LNCaP clone FGC (cell line): Measurements from ENCODE around the gene TAS2R9.
"Not testable (repeated sequence)": the region's sequence is repeated elsewhere in the genome, so short reads cannot be mapped to it uniquely, and the experiment has no call there.

Source experiments
- DNase-seq: peaks from one replicate; pipeline ENCODE4 v3.0.0-alpha.2; 2011; ENCODE audit warnings: low read depth
- H3K4me3 ChIP-seq: 2 replicates; pipeline ENCODE4 v1.5.1; 2011; ENCODE audit warnings: mild to moderate bottlenecking, low read depth, low read length, control low read depth
- TF ChIP-seq, protein P1 (sequence below): IDR thresholded peaks from 2 replicates; pipeline ENCODE4 v1.5.1; 2012; ENCODE audit warnings: mild to moderate bottlenecking; ENCODE audit not compliant: control insufficient read depth, insufficient read depth; ENCODE audit errors: extremely low read depth

Gene TAS2R9

DNA sequence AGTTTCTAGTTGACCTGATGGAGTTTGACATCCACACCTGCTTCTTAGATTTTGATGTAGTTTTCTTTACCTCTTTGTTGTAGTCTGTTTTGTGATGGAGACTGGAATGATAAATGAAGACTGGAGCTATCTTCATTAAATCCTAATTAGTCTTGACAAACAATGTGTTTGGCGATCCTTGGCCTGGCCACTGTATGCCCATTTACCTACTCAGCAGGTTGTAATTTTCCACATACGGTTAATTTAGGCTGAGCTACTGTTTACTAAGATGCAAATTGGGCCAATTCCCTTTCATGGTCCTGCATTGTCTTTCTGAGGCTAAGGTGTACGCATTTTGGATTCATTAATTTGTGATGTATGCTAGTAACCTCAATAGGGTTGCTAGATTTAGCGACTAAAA is 7.4 kb downstream of the TAS2R9 start, which contains the start of gene TAS2R7:
Gene TAS2R7, minus strand, starts transcription at position 41 of the 400 bp plus-strand sequence. CDS start 57 bp downstream, outside the sequence.
- TF ChIP-seq, protein P1, sequence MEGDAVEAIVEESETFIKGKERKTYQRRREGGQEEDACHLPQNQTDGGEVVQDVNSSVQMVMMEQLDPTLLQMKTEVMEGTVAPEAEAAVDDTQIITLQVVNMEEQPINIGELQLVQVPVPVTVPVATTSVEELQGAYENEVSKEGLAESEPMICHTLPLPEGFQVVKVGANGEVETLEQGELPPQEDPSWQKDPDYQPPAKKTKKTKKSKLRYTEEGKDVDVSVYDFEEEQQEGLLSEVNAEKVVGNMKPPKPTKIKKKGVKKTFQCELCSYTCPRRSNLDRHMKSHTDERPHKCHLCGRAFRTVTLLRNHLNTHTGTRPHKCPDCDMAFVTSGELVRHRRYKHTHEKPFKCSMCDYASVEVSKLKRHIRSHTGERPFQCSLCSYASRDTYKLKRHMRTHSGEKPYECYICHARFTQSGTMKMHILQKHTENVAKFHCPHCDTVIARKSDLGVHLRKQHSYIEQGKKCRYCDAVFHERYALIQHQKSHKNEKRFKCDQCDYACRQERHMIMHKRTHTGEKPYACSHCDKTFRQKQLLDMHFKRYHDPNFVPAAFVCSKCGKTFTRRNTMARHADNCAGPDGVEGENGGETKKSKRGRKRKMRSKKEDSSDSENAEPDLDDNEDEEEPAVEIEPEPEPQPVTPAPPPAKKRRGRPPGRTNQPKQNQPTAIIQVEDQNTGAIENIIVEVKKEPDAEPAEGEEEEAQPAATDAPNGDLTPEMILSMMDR: no peak
- H3K4me3 ChIP-seq: no peak within 1 kb of the TSS
- DNase-seq: no peak

DNA sequence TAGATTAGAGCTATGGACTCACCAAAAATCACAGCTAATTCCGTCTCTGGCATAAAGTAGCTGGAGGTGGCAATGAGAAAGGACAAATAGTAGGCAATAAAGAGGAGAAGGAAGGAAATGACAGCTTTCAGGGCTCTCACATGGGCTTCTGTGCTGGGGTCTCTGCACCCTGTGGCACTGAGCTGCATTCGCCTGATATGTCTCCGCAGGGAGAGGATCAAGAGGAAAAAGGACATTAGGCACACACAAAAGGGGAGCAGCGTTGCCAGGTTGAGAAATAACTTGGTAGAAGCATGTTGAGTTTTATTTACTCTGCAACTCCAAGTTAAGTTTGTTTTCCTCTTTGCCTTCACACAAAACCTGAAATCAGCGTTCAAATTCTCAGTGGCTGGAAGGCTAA is 8.2 kb downstream of the TAS2R9 start:
- DNase-seq: no peak
- TF ChIP-seq, protein P1: no peak

DNA sequence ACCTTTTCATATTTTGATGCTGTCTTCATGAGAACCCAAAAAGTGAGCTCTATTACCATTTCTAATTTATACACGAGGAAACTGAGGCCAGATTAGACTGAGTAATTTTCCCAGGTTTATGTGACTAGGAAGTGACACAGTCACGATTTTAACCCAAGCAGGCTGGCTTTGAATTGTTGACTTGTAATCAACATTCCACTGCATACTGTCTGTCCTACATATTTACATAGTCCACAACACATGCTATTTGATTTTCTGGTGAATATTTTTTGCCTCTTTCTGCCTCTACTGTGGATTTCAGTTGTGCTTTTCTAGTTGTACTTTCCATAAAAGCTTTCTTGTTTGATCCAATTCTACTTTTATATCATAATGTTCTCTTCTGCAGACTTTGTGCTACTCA is 15.7 kb downstream of the TAS2R9 start:
- TF ChIP-seq, protein P1: no peak
- H3K4me3 ChIP-seq: no peak overlapping the region

More for the DNA sequence above, 8.2 kb downstream of the TAS2R9 start:
- no peak overlapping the region for H3K4me3 ChIP-seq

DNA sequence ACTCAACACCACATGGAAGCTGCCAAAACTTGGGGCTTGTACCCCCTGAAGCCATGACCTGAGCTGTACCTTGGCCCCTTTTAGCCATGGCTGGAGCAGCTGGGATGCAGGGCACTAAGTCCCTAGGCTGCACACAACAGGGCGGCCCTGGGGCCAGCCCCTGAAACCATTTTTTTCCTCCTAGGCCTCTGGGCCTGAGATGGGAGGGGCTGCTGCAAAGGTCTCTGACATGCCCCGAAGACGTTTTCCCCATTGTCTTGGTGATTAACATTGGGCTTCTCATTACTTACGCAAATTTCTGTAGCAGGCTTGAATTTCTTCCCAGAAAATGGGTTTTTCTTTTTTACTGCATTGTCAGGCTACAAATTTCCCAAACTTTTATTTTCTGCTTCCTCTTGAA is 18.2 kb downstream of the TAS2R9 start:
- not testable (repeated sequence) for DNase-seq

More for the DNA sequence above, 15.7 kb downstream of the TAS2R9 start:
- DNase-seq: no peak

DNA sequence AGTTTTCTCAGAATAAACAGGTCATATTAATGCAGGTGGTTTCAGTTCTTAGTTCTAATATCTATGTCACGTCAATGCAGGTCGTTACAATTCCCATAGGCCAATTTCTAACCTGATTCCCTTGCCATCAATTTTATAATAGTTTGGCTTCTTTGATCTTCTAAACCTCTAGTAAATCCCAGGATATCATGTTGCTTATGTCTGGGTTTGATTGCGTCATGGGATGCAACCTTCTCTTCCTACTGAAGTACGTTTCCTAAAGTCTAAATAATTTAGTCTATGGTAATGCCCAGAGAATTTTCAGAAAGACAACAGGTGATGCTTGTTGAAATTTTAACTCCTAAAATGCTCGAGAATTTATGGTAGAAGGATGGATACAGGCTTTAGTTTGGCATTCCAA is 26.7 kb downstream of the TAS2R9 start:
- DNase-seq: no peak

More for the DNA sequence above, 18.2 kb downstream of the TAS2R9 start:
- H3K4me3 ChIP-seq: not testable (repeated sequence)

DNA sequence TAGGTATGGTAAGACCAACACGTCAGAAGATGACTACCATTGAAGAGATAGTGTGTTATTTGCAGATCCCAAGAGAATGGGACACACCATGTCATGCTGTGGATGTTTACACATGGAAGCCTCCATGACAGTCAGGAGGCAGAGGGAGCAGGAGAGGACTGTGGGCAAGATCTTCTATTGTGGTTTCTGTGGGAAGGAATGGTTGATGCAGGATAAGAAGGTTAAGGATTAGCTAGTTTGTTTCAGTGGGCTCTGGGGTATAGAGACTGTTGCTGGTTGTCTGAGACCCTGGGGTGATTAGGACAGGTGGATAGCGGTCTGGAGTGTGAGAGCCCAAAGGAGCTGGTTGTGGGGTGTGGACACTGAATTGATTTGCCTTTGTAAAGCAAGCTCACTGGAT is 30.9 kb downstream of the TAS2R9 start:
- H3K4me3 ChIP-seq: no peak overlapping the region
- TF ChIP-seq, protein P1: no peak
- no peak for DNase-seq

More for the DNA sequence above, 26.7 kb downstream of the TAS2R9 start:
- no peak overlapping the region for H3K4me3 ChIP-seq
- TF ChIP-seq, protein P1: no peak

DNA sequence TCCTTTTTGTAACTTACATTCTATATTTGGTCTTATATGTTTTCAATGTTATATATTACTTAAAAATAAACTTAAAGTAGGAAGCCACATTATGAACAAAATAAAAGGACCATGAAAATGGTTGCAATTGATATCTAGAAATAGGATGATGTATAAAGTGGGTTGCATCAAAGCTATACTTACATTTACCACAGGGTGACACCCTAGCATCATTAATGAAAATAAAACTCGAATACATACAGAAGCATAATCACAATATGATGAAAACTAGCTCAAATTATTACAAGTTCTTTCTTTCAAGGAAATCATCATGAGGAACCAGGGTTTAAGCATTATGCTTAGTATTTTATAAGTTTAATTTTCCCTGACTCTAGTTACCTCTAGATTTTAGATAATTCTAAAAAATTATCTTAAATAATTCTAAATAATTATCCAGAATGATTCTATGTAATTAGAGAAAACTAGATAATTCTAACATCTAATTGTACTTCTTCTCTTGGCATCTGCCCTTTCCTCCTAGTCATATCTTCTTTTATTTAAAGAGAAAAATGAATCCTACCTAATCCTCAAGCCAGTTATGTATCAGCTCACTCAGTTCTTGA is 38.7 kb downstream of the TAS2R9 start:
- DNase-seq: peak; percentile 18
- no peak overlapping the region for H3K4me3 ChIP-seq
- TF ChIP-seq, protein P1: peak; percentile 70

DNA sequence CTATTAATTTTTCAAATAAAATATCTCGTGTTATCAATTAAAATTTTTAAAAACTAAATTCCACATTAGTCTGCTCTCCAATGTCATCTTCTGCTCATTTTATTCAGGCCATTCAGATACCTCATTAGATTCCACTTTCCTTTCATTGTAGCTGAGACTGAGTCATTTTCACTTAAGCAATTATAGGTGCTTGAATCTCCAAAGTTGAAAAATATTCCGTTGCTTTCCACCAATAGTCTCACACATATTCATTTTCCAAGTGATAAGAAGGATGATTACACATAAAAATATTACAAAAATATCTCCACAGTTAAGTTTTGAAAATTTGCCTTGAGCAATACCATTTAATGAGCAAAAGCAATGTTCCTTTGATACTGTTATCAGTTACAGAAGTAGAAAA is 50.3 kb downstream of the TAS2R9 start:
- TF ChIP-seq, protein P1: no peak
- no peak overlapping the region for H3K4me3 ChIP-seq
- DNase-seq: no peak
